AG09319 (cell line): Measurements from ENCODE around the gene PARG.
"Not testable (repeated sequence)": the region's sequence is repeated elsewhere in the genome, so short reads cannot be mapped to it uniquely, and the experiment has no call there.

Experiments used
- DNase-seq: peaks from one replicate; pipeline ENCODE4 v3.0.0-alpha.2; 2010; ENCODE audit warnings: low read depth; ENCODE audit errors: extremely low read depth

PARG gene

GRCh38 chr10:49941447-49942338 lies at the start of gene PARG, which contains the start of gene TIMM23B:
PARG (minus strand) TSS chr10:49942027; CDS start chr10:49941725, 302 bp downstream.
TIMM23B (plus strand) TSS chr10:49942053; CDS start chr10:49942195, 142 bp downstream.
- not testable (repeated sequence) for DNase-seq

GRCh38 chr10:49988376-49988775 lies 46.5 kb upstream of the PARG start, which contains the start of gene AGAP6:
AGAP6 (plus strand) TSS chr10:49988406; CDS start chr10:49988716, 310 bp downstream.
- not testable (repeated sequence) for DNase-seq

- not testable (repeated sequence) for DNase-seq
Measured at GRCh38 chr10:49987207-49987606, 45.4 kb upstream of the PARG start.

GRCh38 chr10:49977756-49978155 lies 35.9 kb upstream of the PARG start:
- not testable (repeated sequence) for DNase-seq

- DNase-seq, result not testable (repeated sequence)
Measured at GRCh38 chr10:49972094-49972493, 30.3 kb upstream of the PARG start.

- DNase-seq, result not testable (repeated sequence)
Measured at GRCh38 chr10:49971466-49971865, 29.6 kb upstream of the PARG start.

- DNase-seq, result not testable (repeated sequence)
Measured at GRCh38 chr10:49970331-49970857, 28.6 kb upstream of the PARG start.

- DNase-seq, result not testable (repeated sequence)
Measured at GRCh38 chr10:49953122-49953521, 11.3 kb upstream of the PARG start.

- not testable (repeated sequence) for DNase-seq
Measured at GRCh38 chr10:49952006-49952405, 10.2 kb upstream of the PARG start.

GRCh38 chr10:49948737-49949136 lies 6.9 kb upstream of the PARG start:
- not testable (repeated sequence) for DNase-seq

- not testable (repeated sequence) for DNase-seq
Measured at GRCh38 chr10:49948142-49948541, 6.3 kb upstream of the PARG start.

GRCh38 chr10:49943607-49944006 lies 1.8 kb upstream of the PARG start:
- DNase-seq, result not testable (repeated sequence)

- DNase-seq, result not testable (repeated sequence)
Measured at GRCh38 chr10:49942339-49942705, 495 bp upstream of the PARG start.

GRCh38 chr10:49931959-49932728 lies 9.7 kb downstream of the PARG start:
- not testable (repeated sequence) for DNase-seq

- not testable (repeated sequence) for DNase-seq
Measured at GRCh38 chr10:49931276-49931675, 10.6 kb downstream of the PARG start.

- not testable (repeated sequence) for DNase-seq
Measured at GRCh38 chr10:49923572-49923971, 18.3 kb downstream of the PARG start.

- not testable (repeated sequence) for DNase-seq
Measured at GRCh38 chr10:49922041-49922440, 19.8 kb downstream of the PARG start.

- not testable (repeated sequence) for DNase-seq
Measured at GRCh38 chr10:49917927-49918326, 23.9 kb downstream of the PARG start.

GRCh38 chr10:49916451-49916850 lies 25.4 kb downstream of the PARG start:
- not testable (repeated sequence) for DNase-seq

GRCh38 chr10:49910295-49910694 lies 31.5 kb downstream of the PARG start:
- DNase-seq, result not testable (repeated sequence)
